ENCODE data around the gene GAPDHS. TPM values are rescaled to one million over a fixed set of nuclear protein-coding genes. Genes with fewer than 3 reads are reported as not detected.

The GAPDHS gene
- total and polyA plus RNA-seq, 5 donors from 2014 or later: not detected

DNA sequence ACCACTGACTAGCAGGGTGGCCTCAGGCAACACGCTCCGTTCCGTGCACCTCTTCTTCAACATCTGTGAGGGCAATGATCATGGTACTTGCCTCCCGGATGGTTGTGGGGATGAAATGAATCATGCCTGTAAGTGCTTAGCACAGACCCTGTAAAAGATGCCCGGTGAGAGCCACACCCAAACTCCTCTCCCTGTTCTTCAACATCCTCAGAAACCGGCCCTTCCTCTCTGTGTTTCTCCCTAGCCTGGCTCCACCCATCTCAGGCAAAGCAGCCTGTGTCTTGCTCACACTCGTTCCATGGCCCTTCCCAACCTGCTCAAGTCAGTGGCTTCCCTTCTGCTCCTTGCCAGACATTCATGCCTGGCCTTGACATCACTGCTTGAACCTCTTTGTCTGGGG is 14.0 kb upstream of the GAPDHS start:
- Mint-ChIP-seq H3K9me3 (no peaks in the 10 kb centered on the region), H3K27me3 (peaks cover 7% of the 10 kb centered on the region), H3K4me1 (peaks cover 0 to 2% (median 0%) of the 10 kb centered on the region in 4 donors), H3K36me3 (no peaks in the 10 kb centered on the region), H3K27ac (no peak overlapping the region), H3K4me3 (no peak overlapping the region)
- H3K36me3 ChIP-seq (ENCODE audit: control insufficient read depth, insufficient read depth, low read length): no peaks in the 10 kb centered on the region
- H3K4me1 ChIP-seq (ENCODE audit: control insufficient read depth, insufficient read depth, low read length, poor library complexity, severe bottlenecking): no peaks in the 10 kb centered on the region
- ATAC-seq (ENCODE audit: low read depth in 2 of 2) (no peak), DNase-seq (no peak)
- H3K27me3 ChIP-seq (ENCODE audit: control insufficient read depth, insufficient read depth, low read length): no peaks in the 10 kb centered on the region
- H3K27ac ChIP-seq (ENCODE audit: insufficient read depth, low read length, poor library complexity, severe bottlenecking): no peak overlapping the region
- H3K4me3 ChIP-seq (ENCODE audit: low read depth, low read length): no peak overlapping the region
- H3K9me3 ChIP-seq (ENCODE audit: control insufficient read depth in 2 of 2, low read length in 2 of 2): no peaks in the 10 kb centered on the region

DNA sequence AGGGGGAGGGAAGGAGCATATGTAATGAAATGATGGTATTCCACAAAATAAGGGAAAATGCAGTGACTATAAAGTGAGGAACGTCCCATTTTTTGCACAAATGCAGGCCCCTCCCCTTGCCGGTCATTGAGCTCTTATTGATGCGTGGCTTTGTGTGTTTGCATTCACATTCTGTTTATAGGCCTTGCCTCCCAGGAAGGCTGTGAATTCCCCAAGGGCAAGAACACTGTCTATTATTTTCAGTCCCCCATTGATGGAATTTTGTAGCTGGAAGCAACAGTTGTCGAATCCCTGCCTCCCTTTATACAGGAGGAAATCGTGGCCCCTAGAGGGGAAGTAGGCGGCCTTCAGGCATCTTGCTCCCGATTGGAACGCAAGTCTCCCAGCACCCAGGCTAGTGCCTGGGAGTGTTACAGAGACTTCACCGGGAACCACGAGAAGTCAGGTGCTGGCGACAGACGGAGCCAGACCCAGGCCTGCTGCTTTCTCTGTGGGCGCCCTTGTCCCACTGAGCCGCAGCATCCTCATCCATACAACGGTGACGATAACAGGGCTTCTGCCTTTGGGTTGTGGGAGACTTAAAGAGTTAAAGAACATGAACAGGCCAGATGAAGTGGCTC is 12.0 kb upstream of the GAPDHS start:
- Mint-ChIP-seq H3K27me3 (peaks cover 16% of the 10 kb centered on the region), H3K36me3 (no peaks in the 10 kb centered on the region), H3K4me1 (peaks cover 0 to 2% (median 0%) of the 10 kb centered on the region in 4 donors), H3K27ac (no peak overlapping the region), H3K9me3 (no peaks in the 10 kb centered on the region), H3K4me3 (no peak overlapping the region)
- no peaks in the 10 kb centered on the region for H3K27me3 ChIP-seq (ENCODE audit: control insufficient read depth, insufficient read depth, low read length)
- ATAC-seq (ENCODE audit: low read depth in 2 of 2) (no peak), DNase-seq (no peak)
- H3K36me3 ChIP-seq (ENCODE audit: control insufficient read depth, insufficient read depth, low read length): no peaks in the 10 kb centered on the region
- H3K4me1 ChIP-seq (ENCODE audit: control insufficient read depth, insufficient read depth, low read length, poor library complexity, severe bottlenecking): no peaks in the 10 kb centered on the region
- H3K27ac ChIP-seq (ENCODE audit: insufficient read depth, low read length, poor library complexity, severe bottlenecking): no peak overlapping the region
- H3K9me3 ChIP-seq (ENCODE audit: control insufficient read depth in 2 of 2, low read length in 2 of 2): no peaks in the 10 kb centered on the region
- no peak overlapping the region for H3K4me3 ChIP-seq (ENCODE audit: low read depth, low read length)

DNA sequence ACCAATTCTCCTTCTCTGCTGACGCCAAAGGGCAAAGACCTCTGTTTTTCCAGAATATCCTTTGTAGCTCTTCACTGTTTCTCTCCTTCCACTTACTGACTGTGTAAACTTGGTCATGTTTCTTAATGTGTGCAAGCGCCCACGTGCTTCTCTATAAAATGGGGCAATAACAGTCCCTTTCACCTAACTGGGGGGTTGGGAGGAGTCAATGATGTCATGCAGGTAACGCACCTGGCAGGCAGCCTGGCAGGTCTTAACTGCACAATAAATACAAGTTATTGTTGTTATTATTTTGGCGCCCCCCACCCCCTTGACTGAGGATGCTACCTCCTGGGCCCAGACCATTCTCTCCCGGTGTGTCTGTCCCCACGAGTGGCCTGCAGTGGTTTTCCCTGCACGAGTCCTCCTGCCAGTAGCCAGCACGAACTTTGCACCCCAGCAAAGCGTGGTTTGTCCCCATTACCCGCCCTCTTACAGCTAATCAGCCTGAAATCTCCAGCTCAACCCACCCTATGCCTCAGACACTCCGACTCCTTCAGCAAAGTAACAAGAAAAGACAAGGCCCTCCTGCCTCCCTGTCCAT is 10.4 kb upstream of the GAPDHS start:
- no peak overlapping the region for H3K4me3 ChIP-seq (ENCODE audit: low read depth, low read length)
- Mint-ChIP-seq H3K4me3 (no peak overlapping the region), H3K27ac (no peak overlapping the region), H3K27me3 (peaks cover 23% of the 10 kb centered on the region), H3K36me3 (no peaks in the 10 kb centered on the region), H3K4me1 (peaks cover 0 to 2% (median 0%) of the 10 kb centered on the region in 4 donors), H3K9me3 (no peaks in the 10 kb centered on the region)
- no peaks in the 10 kb centered on the region for H3K36me3 ChIP-seq (ENCODE audit: control insufficient read depth, insufficient read depth, low read length)
- no peak overlapping the region for H3K27ac ChIP-seq (ENCODE audit: insufficient read depth, low read length, poor library complexity, severe bottlenecking)
- no peak for DNase-seq
- H3K4me1 ChIP-seq (ENCODE audit: control insufficient read depth, insufficient read depth, low read length, poor library complexity, severe bottlenecking): no peaks in the 10 kb centered on the region
- no peaks in the 10 kb centered on the region for H3K9me3 ChIP-seq (ENCODE audit: control insufficient read depth in 2 of 2, low read length in 2 of 2)
- ATAC-seq (ENCODE audit: low read depth in 2 of 2): no peak
- H3K27me3 ChIP-seq (ENCODE audit: control insufficient read depth, insufficient read depth, low read length): no peaks in the 10 kb centered on the region

DNA sequence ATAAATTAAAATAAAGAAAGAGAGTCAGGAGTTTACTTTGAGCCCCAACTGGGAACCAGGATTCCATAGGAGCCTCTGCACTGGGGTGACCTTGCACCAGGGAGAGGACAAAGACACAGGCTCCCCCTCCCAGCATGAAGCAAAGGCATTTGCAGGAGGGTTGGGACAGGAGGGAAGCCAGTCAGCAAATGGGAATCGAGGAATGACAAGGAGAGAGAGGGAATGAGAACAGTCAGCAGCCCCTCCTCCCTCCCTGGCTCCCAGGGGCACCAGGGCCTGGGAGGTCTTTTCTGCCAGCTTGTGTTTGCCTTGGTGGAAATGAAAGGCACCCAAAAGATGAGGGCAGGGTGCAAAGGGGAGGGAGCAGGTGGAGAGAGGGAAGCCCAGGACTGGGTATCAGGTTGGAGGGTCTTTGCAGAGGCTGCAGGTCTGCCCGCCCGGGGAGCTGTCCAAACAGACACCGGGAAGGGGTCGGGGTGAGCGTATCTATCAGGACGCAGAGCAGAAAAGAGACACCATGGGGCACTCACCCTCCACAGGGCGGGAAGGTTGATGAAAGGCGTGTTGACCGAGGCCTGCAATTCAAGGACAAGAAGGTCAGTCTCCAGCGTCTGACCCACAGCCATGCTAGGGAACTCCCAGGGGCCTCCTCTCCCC is 8.9 kb upstream of the GAPDHS start:
- no peak for ATAC-seq (ENCODE audit: low read depth in 2 of 2)

DNA sequence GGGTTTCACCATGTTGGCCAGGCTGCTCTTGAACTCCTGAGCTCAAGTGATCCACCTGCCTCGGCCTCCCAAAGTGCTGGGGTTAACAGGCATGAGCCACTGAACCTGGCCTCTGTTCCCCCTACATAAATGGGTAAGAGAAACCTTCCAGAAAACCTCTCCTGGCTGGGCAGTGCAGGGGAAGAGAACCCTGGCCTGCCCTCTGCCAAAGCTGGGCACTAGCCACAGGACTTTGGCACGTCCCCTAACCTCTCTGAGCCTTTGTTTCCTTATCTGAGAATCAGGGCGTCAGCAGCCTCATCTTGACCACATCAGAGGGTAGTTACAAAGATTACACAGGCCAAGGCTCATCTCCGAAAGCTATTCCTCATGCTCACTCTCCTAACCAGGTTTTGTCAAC is 7.4 kb upstream of the GAPDHS start:
- DNase-seq (no peak), ATAC-seq (ENCODE audit: low read depth in 2 of 2) (no peak)
- H3K36me3 Mint-ChIP-seq: no peaks in the 10 kb centered on the region
- H3K36me3 ChIP-seq (ENCODE audit: control insufficient read depth, insufficient read depth, low read length): no peaks in the 10 kb centered on the region
- no peak overlapping the region for H3K27ac ChIP-seq (ENCODE audit: insufficient read depth, low read length, poor library complexity, severe bottlenecking)
- H3K4me3 ChIP-seq (ENCODE audit: low read depth, low read length): no peak overlapping the region
- H3K4me3 Mint-ChIP-seq: no peak overlapping the region
- peak overlapping the region in 1 of 3 donors; percentile 42 for H3K27ac Mint-ChIP-seq
- H3K9me3 ChIP-seq (ENCODE audit: control insufficient read depth in 2 of 2, low read length in 2 of 2): no peaks in the 10 kb centered on the region
- H3K9me3 Mint-ChIP-seq: no peaks in the 10 kb centered on the region
- H3K27me3 Mint-ChIP-seq: peaks cover 41% of the 10 kb centered on the region
- peaks cover 2% of the 10 kb centered on the region for H3K27me3 ChIP-seq (ENCODE audit: control insufficient read depth, insufficient read depth, low read length)
- no peaks in the 10 kb centered on the region for H3K4me1 Mint-ChIP-seq
- no peaks in the 10 kb centered on the region for H3K4me1 ChIP-seq (ENCODE audit: control insufficient read depth, insufficient read depth, low read length, poor library complexity, severe bottlenecking)

More for the DNA sequence above, 8.9 kb upstream of the GAPDHS start:
- Histone ChIP-seq H3K27me3 (ENCODE audit: control insufficient read depth, insufficient read depth, low read length) (no peaks in the 10 kb centered on the region), H3K36me3 (ENCODE audit: control insufficient read depth, insufficient read depth, low read length) (no peaks in the 10 kb centered on the region), H3K27ac (ENCODE audit: insufficient read depth, low read length, poor library complexity, severe bottlenecking) (no peak overlapping the region), H3K4me3 (ENCODE audit: low read depth, low read length) (no peak overlapping the region), H3K9me3 (ENCODE audit: control insufficient read depth in 2 of 2, low read length in 2 of 2) (no peaks in the 10 kb centered on the region), H3K4me1 (ENCODE audit: control insufficient read depth, insufficient read depth, low read length, poor library complexity, severe bottlenecking) (no peaks in the 10 kb centered on the region)
- DNase-seq: no peak
- Mint-ChIP-seq H3K4me1 (peaks cover 0 to 2% (median 0%) of the 10 kb centered on the region in 4 donors), H3K9me3 (no peaks in the 10 kb centered on the region), H3K27me3 (peaks cover 34% of the 10 kb centered on the region), H3K36me3 (no peaks in the 10 kb centered on the region), H3K4me3 (no peak overlapping the region), H3K27ac (peak overlapping the region in 1 of 3 donors; percentile 93)

DNA sequence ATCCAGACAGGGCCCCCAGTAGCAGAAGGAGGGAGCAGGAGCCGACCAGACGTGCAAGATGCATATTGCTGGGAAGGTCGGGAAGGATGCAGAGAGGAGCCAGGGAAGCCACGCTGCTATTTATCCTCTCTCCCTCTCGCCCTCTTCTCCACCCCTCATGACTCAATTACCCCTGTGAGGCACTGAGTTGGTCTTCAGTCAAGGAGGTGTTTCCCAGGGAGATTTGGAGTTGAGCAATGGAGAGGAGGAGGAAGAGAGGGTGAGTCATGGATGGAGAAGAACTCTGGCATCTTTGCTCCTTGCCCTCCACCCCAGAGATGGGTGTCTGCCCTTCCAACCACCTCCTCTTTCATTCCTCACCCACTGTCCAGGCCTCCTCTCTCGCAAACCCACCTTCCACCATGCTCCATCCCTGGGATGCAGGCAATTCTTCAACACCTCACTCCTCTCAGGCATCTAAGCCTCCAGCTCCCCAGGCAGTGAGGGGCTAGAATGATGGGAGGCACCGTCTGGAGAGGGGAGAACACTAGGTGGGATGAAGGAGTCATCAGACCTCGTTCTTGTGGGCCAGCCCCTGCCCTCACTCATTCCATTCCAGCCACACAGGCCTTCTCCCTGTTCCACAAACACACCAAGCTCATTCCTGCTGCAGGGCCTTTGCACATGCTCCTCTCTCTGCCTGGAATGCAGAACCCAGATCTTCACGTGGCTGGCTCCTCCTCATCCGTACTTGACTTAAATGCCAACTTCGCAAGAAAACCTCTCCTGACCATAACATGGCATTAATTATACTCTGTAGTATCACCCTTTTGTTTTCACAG is 4.8 kb upstream of the GAPDHS start, which contains the start of gene SBSN:
Gene SBSN, minus strand, starts transcription at position 94 of the 821 bp plus-strand sequence. Its CDS starts 30 bp downstream, at position 64.
- Histone ChIP-seq H3K4me1 (ENCODE audit: control insufficient read depth, insufficient read depth, low read length, poor library complexity, severe bottlenecking) (peaks cover 2% of the 10 kb centered on the region), H3K36me3 (ENCODE audit: control insufficient read depth, insufficient read depth, low read length) (no peaks in the 10 kb centered on the region), H3K27ac (ENCODE audit: insufficient read depth, low read length, poor library complexity, severe bottlenecking) (no peak within 1 kb of the TSS), H3K27me3 (ENCODE audit: control insufficient read depth, insufficient read depth, low read length) (peaks cover 2% of the 10 kb centered on the region), H3K4me3 (ENCODE audit: low read depth, low read length) (no peak within 1 kb of the TSS), H3K9me3 (ENCODE audit: control insufficient read depth in 2 of 2, low read length in 2 of 2) (no peaks in the 10 kb centered on the region)
- H3K4me1 Mint-ChIP-seq: peaks cover 0 to 6% (median 2%) of the 10 kb centered on the region in 4 donors
- H3K9me3 Mint-ChIP-seq: no peaks in the 10 kb centered on the region
- ATAC-seq (ENCODE audit: low read depth in 2 of 2) (no peak), DNase-seq (no peak)
- H3K27me3 Mint-ChIP-seq: peaks cover 56% of the 10 kb centered on the region
- no peaks in the 10 kb centered on the region for H3K36me3 Mint-ChIP-seq
- H3K4me3 Mint-ChIP-seq: no peak within 1 kb of the TSS
- H3K27ac Mint-ChIP-seq: no peak within 1 kb of the TSS

DNA sequence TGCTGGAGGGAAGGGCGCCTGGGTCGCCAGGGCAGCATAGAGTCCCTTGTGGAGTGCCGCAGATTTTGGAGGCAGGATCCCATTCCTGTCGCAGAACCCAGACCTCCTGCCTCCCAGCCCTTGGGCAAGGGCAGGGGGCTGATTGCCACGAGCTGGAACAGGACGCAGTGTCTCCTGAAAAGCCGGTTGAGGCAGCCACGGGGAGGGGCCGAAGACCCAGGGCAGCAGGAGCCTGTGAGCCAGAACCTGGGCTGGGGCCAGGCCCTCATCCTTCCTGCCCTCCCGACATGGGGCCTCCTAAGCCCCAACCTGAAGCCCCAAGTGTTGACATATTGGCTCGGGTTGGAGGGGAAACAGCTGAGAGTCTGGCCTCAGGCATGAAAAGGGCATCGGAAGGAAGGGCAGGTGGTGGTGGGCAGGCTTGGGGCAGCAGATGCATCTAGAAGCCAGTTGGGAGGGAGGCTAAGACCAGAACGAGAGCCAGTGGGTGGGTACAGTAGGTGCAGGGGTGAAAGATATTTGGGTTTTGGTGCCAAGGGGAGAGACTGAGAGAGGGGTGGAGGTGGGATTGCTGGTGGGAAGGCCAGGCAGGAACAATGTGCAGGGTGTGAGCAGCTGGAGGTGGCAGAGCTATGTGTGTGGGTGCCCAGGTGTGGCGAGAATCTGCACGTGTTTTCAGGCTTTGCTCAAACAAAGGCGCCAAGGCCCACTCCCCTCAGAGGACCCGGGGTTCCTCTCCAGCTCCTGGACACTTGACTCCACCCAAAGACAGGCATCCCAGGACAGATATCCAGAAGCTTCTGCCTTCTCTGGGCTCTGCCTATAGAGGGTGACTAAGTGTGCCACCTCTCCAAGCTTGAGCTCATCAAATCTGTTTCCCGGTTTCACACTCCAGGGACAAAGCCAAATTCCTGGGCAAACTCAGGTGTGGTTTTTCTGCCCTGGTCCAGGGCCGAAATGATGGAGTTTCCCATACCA is 3.7 kb upstream of the GAPDHS start:
- H3K4me1 Mint-ChIP-seq: peaks cover 0 to 12% (median 7%) of the 10 kb centered on the region in 4 donors
- no peak overlapping the region for H3K27ac Mint-ChIP-seq
- Histone ChIP-seq H3K27me3 (ENCODE audit: control insufficient read depth, insufficient read depth, low read length) (peaks cover 2% of the 10 kb centered on the region), H3K9me3 (ENCODE audit: control insufficient read depth in 2 of 2, low read length in 2 of 2) (no peaks in the 10 kb centered on the region), H3K36me3 (ENCODE audit: control insufficient read depth, insufficient read depth, low read length) (no peaks in the 10 kb centered on the region), H3K27ac (ENCODE audit: insufficient read depth, low read length, poor library complexity, severe bottlenecking) (no peak overlapping the region), H3K4me1 (ENCODE audit: control insufficient read depth, insufficient read depth, low read length, poor library complexity, severe bottlenecking) (peaks cover 11% of the 10 kb centered on the region), H3K4me3 (ENCODE audit: low read depth, low read length) (no peak overlapping the region)
- no peak overlapping the region for H3K4me3 Mint-ChIP-seq
- no peaks in the 10 kb centered on the region for H3K9me3 Mint-ChIP-seq
- no peaks in the 10 kb centered on the region for H3K36me3 Mint-ChIP-seq
- ATAC-seq (ENCODE audit: low read depth in 2 of 2) (no peak), DNase-seq (no peak)
- H3K27me3 Mint-ChIP-seq: peaks cover 63% of the 10 kb centered on the region

All from CD4-positive, CD25-positive, alpha-beta regulatory T cell (primary cell).